Sigmoid colon (tissue), 4 donors: ENCODE data around the gene UNC5C.

Experiments used
- EP300 ChIP-seq, 4 donors: sonication (generic); formaldehyde crosslinking; IDR thresholded peaks; one replicate each; pipeline ENCODE4 v1.6.1; 2017; ENCODE audit warnings: antibody characterized with exemption in 4 of 4
- POLR2A ChIP-seq, 2 donors: fragments of 450-650 bp; IDR thresholded peaks; one replicate each; pipeline ENCODE4 v1.6.1; 2016; ENCODE audit warnings: antibody characterized with exemption in 2 of 2, mild to moderate bottlenecking in 2 of 2, moderate library complexity in 2 of 2
- TF ChIP-seq, protein P1 (sequence below), 4 experiments: fragments of 450-650 bp in 3 of 4; fragments of 200-600 bp in 1 of 4; IDR thresholded peaks; one replicate each; pipeline ENCODE4 v1.5.1; 2016 to 2019; ENCODE audit warnings: antibody characterized with exemption in 4 of 4, mild to moderate bottlenecking in 3 of 4, moderate library complexity in 2 of 4

DNA sequence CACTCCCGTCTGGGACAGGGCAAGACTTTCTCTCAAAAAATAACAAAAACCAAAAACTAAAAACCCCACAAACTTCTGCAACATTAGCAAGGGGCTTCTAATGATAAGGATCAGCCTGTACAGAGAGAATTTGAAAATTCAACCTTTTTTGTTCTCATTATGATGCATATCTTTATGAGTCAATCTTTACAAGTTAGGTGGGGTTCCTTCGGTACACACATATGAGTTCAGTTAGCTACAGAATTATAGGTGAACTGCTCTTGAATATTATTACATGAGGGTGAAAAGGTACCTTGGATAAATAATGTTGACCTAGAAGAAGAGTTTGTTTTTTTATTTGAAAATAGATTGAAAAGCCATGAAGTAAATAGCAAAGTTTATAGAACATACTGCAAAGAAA, 252.7 kb downstream of the UNC5C start:
- TF ChIP-seq, protein P1, sequence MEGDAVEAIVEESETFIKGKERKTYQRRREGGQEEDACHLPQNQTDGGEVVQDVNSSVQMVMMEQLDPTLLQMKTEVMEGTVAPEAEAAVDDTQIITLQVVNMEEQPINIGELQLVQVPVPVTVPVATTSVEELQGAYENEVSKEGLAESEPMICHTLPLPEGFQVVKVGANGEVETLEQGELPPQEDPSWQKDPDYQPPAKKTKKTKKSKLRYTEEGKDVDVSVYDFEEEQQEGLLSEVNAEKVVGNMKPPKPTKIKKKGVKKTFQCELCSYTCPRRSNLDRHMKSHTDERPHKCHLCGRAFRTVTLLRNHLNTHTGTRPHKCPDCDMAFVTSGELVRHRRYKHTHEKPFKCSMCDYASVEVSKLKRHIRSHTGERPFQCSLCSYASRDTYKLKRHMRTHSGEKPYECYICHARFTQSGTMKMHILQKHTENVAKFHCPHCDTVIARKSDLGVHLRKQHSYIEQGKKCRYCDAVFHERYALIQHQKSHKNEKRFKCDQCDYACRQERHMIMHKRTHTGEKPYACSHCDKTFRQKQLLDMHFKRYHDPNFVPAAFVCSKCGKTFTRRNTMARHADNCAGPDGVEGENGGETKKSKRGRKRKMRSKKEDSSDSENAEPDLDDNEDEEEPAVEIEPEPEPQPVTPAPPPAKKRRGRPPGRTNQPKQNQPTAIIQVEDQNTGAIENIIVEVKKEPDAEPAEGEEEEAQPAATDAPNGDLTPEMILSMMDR (IDR thresholded peaks at IDR 0.05), result no peak
- no peak for TF ChIP-seq POLR2A (IDR thresholded peaks at IDR 0.05)
- no peak for TF ChIP-seq EP300 (IDR thresholded peaks at IDR 0.05)
